NB4 (cell line): ENCODE data around the gene ITGA8.

Experiments
- DNase-seq: peaks from one replicate; pipeline ENCODE4 v3.0.0; 2010; ENCODE audit warnings: low read depth
- H3K4me3 ChIP-seq: one replicate; pipeline ENCODE4 v1.5.1; 2011; ENCODE audit warnings: mild to moderate bottlenecking, low read depth, low read length, moderate library complexity
- MYC ChIP-seq: IDR thresholded peaks from 2 replicates; pipeline ENCODE4 v1.6.1; 2011; ENCODE audit warnings: low read depth, low read length
- POLR2A ChIP-seq: IDR thresholded peaks from 2 replicates; pipeline ENCODE4 v1.6.1; 2011; ENCODE audit warnings: mild to moderate bottlenecking; ENCODE audit not compliant: insufficient read length; ENCODE audit errors: extremely low read depth
- TF ChIP-seq, protein P1 (sequence below): IDR thresholded peaks from 2 replicates; pipeline ENCODE4 v1.6.1; 2011; ENCODE audit warnings: low read depth, low read length
- TF ChIP-seq, protein P2 (sequence below): IDR thresholded peaks from one replicate; pipeline ENCODE4 v1.5.1; 2012; ENCODE audit warnings: low read depth, low read length

The ITGA8 gene

DNA sequence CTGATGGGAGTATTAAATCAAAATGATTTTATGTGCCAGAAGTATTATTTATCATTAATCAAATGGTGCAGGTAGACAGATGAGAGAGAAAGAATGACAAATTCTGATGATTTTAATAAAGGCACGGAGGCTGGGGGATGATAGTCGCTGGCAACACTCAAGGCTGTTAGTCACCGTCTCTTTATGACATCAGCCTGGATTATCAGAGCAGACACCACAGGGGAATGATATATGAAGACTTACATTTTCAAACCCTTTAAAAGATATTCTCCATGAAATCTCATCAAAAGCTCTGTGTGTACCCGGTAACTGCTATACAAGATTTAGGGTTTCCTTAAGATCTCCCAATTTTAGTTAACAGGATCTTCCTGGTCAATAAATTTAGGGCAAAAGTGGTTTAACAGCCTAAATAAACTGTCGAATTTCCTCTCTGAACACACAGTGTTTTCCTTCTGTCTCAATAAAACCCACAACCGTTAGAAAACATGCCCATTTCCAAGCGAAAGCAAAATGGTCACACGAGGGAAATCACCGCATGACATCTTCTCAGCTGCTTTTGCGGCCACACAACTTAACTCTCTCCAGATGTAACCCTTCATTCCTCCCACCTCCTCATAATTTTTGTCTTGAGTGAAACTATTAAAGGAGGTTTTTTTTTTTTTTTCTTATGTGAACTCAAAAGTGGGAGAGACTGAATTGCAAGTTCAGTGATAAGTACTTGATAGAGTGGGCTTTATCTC lies 215.5 kb downstream of the ITGA8 start:
- TF ChIP-seq, protein P1, sequence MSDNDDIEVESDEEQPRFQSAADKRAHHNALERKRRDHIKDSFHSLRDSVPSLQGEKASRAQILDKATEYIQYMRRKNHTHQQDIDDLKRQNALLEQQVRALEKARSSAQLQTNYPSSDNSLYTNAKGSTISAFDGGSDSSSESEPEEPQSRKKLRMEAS, result no peak
- TF ChIP-seq, protein P2, sequence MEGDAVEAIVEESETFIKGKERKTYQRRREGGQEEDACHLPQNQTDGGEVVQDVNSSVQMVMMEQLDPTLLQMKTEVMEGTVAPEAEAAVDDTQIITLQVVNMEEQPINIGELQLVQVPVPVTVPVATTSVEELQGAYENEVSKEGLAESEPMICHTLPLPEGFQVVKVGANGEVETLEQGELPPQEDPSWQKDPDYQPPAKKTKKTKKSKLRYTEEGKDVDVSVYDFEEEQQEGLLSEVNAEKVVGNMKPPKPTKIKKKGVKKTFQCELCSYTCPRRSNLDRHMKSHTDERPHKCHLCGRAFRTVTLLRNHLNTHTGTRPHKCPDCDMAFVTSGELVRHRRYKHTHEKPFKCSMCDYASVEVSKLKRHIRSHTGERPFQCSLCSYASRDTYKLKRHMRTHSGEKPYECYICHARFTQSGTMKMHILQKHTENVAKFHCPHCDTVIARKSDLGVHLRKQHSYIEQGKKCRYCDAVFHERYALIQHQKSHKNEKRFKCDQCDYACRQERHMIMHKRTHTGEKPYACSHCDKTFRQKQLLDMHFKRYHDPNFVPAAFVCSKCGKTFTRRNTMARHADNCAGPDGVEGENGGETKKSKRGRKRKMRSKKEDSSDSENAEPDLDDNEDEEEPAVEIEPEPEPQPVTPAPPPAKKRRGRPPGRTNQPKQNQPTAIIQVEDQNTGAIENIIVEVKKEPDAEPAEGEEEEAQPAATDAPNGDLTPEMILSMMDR, result no peak
- TF ChIP-seq MYC (no peak), POLR2A (no peak)
- H3K4me3 ChIP-seq, result no peak overlapping the region
- DNase-seq, result no peak

DNA sequence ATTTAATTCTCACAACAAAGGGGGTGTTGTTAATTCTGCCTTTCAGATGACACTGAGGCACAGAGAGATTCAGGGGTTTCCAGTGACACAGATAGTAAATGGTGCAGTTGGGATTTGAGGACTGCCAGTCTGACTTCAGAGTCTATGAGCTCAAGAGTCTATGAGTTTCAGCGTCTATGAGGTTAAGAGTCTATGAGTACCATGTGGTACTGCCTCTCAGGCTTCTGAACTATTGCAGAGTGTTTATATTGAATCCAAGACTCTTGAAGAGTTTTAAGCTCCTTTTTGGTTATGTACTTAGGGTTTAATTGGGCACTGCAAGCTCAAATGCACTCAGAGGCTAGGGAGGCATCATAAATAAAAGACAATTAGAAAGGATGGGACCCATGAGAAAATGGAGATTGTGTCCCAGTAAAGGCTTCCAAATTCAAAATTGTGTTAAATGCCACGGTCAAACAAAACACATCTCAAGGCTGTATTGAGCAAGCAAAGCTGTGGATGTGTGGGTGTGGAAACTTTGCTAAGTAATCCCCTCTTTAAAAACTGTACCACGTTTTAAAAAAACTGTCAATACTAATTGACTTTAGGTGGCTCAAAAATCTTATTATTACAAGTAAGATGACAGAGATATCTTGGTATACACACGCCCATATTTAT lies 224.7 kb downstream of the ITGA8 start:
- TF ChIP-seq, protein P2, result no peak
- TF ChIP-seq, protein P1, result no peak
- TF ChIP-seq MYC, result no peak
- no peak for TF ChIP-seq POLR2A
- H3K4me3 ChIP-seq, result no peak overlapping the region
- no peak for DNase-seq

DNA sequence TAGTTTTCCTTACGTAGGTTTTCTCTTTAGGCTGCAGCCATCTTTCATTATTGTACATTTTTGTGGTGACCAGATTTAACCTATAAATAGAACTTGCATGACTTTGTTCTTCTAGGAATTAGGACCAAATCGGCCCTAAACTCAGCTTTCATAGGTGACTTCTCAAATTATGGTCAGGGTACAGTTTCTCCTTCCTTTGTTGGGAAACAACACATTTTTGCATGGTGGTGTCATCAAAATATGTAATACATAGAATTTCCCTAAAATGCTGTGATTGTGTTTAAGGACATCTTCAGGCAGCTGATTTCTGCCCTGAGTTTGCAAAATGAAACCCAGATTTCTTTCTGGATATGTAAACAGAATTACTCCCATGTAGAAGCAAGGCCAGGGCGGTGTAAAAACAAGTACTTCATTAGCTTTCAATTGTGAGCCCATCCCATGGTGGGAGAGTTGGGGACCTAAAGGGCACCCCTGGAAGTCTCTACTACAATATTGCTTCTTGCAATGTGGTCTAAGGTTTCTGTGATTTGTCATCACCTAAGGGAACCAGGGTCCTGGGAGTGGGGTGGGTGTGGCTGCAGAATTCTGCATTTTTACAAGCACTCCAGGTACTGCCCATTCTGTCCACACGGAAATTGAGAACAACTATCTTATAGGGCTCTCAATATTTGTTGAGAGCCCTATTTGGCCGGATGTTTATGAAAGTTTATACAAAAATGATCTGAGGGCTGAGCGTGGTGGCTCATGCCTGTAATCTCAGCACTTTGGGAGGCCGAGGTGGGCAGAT lies 227.7 kb downstream of the ITGA8 start:
- no peak for DNase-seq
- H3K4me3 ChIP-seq, result no peak overlapping the region
- TF ChIP-seq, protein P2, result no peak
- TF ChIP-seq POLR2A (no peak), MYC (no peak)
- TF ChIP-seq, protein P1, result no peak

DNA sequence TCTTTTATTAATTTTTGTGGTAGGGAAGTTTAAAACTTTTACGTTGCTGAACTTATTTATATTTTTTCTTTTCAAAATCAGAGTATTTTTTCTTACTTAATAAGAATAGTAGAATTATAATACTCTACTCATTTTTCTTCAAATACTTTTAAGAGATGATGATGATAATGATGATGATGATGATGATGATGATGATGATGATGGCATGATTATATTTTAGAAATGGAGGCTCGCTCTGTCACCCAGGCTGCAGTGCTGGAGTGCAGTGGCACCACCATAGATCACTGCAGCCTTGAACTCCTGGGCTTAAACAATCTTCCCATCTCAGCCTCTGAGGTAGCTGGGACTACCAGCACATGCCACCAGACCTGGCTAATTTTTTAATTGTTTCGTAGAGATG lies 230.3 kb downstream of the ITGA8 start:
- TF ChIP-seq, protein P2, result no peak
- TF ChIP-seq, protein P1, result no peak
- TF ChIP-seq MYC (no peak), POLR2A (no peak)
- no peak for DNase-seq
- H3K4me3 ChIP-seq, result no peak overlapping the region

DNA sequence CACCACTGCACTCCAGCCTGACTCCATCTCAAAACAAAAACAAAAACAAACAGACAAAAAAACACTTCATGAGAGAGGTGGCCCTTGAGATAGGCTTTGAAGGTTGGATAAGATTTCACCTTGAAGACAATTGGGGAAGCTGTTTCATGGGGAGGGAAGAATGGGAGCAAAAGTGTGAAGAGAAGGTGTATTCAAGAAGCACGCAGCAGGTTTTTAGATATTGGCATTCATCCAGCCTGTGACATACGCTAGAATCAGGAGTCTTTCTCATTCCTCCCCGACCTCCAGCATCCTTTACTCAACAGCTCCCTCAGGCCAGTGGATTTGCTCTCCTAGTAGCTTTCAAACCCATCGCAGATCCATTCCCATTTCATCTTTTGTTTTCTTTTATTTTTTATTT lies 232.3 kb downstream of the ITGA8 start:
- DNase-seq, result no peak
- TF ChIP-seq POLR2A (no peak), MYC (no peak)
- TF ChIP-seq, protein P2, result no peak
- TF ChIP-seq, protein P1, result no peak
- H3K4me3 ChIP-seq, result no peak overlapping the region
